ENCODE measurements around the gene KRT4. TPM values are rescaled to one million over a fixed set of nuclear protein-coding genes. Genes with fewer than 3 reads are reported as not detected.

Gene KRT4
- total and polyA plus RNA-seq, 3 donors from 2014 or later, result 0.19 TPM; not detected in 2

- Histone ChIP-seq H3K27me3 (no peaks in the 10 kb centered on the region), H3K4me3 (no peak overlapping the region), H3K9me3 (no peaks in the 10 kb centered on the region), H3K4me1 (no peaks in the 10 kb centered on the region), H3K36me3 (ENCODE audit: low read depth, missing control alignments) (no peaks in the 10 kb centered on the region), H3K27ac (no peak overlapping the region)
- WGBS, 2 donors, result 91 to 92% methylated on average over 7 to 11 of the region's 11 CpGs
- intact Hi-C loops (cut with DNase I; ENCODE audit: low total_unique reads), result no loop called here
- DNase-seq, result no peak
- no peak for TF ChIP-seq POLR2A (IDR thresholded peaks at IDR 0.05)
- TF ChIP-seq CTCF (IDR thresholded peaks at IDR 0.05), result no peak
Measured at GRCh38 chr12:52806821-52807543, 6.9 kb downstream of the KRT4 start.

GRCh38 chr12:52806169-52806811 is 7.6 kb downstream of the KRT4 start:
- Histone ChIP-seq H3K36me3 (ENCODE audit: low read depth, missing control alignments) (no peaks in the 10 kb centered on the region), H3K27me3 (no peaks in the 10 kb centered on the region), H3K4me3 (no peak overlapping the region), H3K4me1 (no peaks in the 10 kb centered on the region), H3K9me3 (no peaks in the 10 kb centered on the region), H3K27ac (no peak overlapping the region)
- intact Hi-C loops (cut with DNase I; ENCODE audit: low total_unique reads), result no loop called here
- 93 to 95% methylated on average over 3 of the region's 3 CpGs for WGBS, 2 donors
- TF ChIP-seq POLR2A (IDR thresholded peaks at IDR 0.05) (no peak), CTCF (IDR thresholded peaks at IDR 0.05) (no peak)
- DNase-seq, result no peak

- intact Hi-C loops (cut with DNase I; ENCODE audit: low total_unique reads), result no loop called here
- no peaks in the 10 kb centered on the region for H3K4me1 ChIP-seq
- H3K4me3 ChIP-seq, result no peak overlapping the region
- no peaks in the 10 kb centered on the region for H3K27me3 ChIP-seq
- no peaks in the 10 kb centered on the region for H3K36me3 ChIP-seq (ENCODE audit: low read depth, missing control alignments)
- no peak for DNase-seq
- no peak for TF ChIP-seq CTCF (IDR thresholded peaks at IDR 0.05)
- no peak for TF ChIP-seq POLR2A (IDR thresholded peaks at IDR 0.05)
- no peaks in the 10 kb centered on the region for H3K9me3 ChIP-seq
- 76 to 90% methylated on average over 3 of the region's 3 CpGs for WGBS, 2 donors
- no peak overlapping the region for H3K27ac ChIP-seq
Measured at GRCh38 chr12:52805739-52806138, 8.2 kb downstream of the KRT4 start.

DNA sequence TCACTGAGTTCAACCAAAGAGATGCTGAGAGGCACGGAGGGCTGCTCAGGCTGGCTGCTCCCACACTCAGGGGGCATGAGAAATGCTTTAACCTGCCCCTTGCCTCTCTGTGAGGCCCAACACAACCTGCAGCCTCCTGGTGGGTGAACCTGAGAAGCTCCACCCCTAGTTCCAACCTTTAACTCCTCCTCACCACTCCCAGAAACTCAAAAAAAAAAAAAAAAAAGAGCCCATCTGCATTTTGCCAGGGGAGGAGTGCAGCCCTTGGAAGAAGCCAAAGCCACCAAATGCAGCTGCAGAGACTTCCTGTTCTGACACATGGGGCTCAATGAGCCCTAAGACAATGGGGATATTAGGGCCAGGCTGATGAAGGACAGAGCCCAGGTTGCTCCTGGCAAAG is 8.9 kb downstream of the KRT4 start:
- no peaks in the 10 kb centered on the region for H3K36me3 ChIP-seq (ENCODE audit: low read depth, missing control alignments)
- TF ChIP-seq CTCF (IDR thresholded peaks at IDR 0.05) (no peak), POLR2A (IDR thresholded peaks at IDR 0.05) (no peak)

More for the DNA sequence above, 8.9 kb downstream of the KRT4 start:
- intact Hi-C loops (cut with DNase I; ENCODE audit: low total_unique reads), result no loop called here
- Histone ChIP-seq H3K27ac (no peak overlapping the region), H3K4me1 (no peaks in the 10 kb centered on the region), H3K9me3 (no peaks in the 10 kb centered on the region), H3K4me3 (no peak overlapping the region), H3K27me3 (no peaks in the 10 kb centered on the region)
- no peak for DNase-seq
- 55 to 56% methylated on average over 1 of the region's 1 CpG for WGBS, 2 donors

Measured in testis (tissue), 3 donors.